GM18499 (cell line): Measurements from ENCODE around the gene MAPK8IP1.
A peak's percentile ranks its signal among the peaks of the same experiment; 100 is the strongest.
"Not testable (repeated sequence)": the region's sequence is repeated elsewhere in the genome, so short reads cannot be mapped to it uniquely, and the experiment has no call there.

Experiments
- ATAC-seq: cut with Tn5 transposase; IDR thresholded peaks from one replicate; pipeline ENCODE4 v1.9.1; 2021; ENCODE audit warnings: moderate number of reproducible peaks; ENCODE audit not compliant: insufficient read depth, unreplicated experiment

MAPK8IP1 gene

GRCh38 chr11:45905576-45905975 is 20.1 kb downstream of the MAPK8IP1 start:
- ATAC-seq: not testable (repeated sequence)

GRCh38 chr11:45906096-45906682 is 20.7 kb downstream of the MAPK8IP1 start:
- no peak for ATAC-seq

- ATAC-seq: no peak
Measured at GRCh38 chr11:45906965-45907611, 21.6 kb downstream of the MAPK8IP1 start, which contains the start of gene FREY1. Gene FREY1 (minus strand): TSS chr11:45907271. CDS start chr11:45907245, 26 bp downstream.

GRCh38 chr11:45907911-45908370 is 22.5 kb downstream of the MAPK8IP1 start:
- no peak for ATAC-seq

GRCh38 chr11:45909594-45910475 is 24.4 kb downstream of the MAPK8IP1 start:
- ATAC-seq: no peak

GRCh38 chr11:45910623-45911022 is 25.2 kb downstream of the MAPK8IP1 start:
- no peak for ATAC-seq

- no peak for ATAC-seq
Measured at GRCh38 chr11:45913514-45913913, 28.1 kb downstream of the MAPK8IP1 start.

- no peak for ATAC-seq
Measured at GRCh38 chr11:45913942-45914635, 28.6 kb downstream of the MAPK8IP1 start.

- ATAC-seq: no peak
Measured at GRCh38 chr11:45915446-45915845, 30.0 kb downstream of the MAPK8IP1 start.

- ATAC-seq: no peak
Measured at GRCh38 chr11:45917286-45917622, 31.8 kb downstream of the MAPK8IP1 start.

GRCh38 chr11:45917623-45918330 is 32.3 kb downstream of the MAPK8IP1 start, which contains the start of gene PEX16:
Gene PEX16 (minus strand): TSS chr11:45917877. CDS start chr11:45917811, 66 bp downstream.
- peak; percentile 91 for ATAC-seq

GRCh38 chr11:45918331-45918941 is 33.0 kb downstream of the MAPK8IP1 start:
- no peak for ATAC-seq

- no peak for ATAC-seq
Measured at GRCh38 chr11:45918962-45919675, 33.7 kb downstream of the MAPK8IP1 start.

GRCh38 chr11:45919806-45920530 is 34.5 kb downstream of the MAPK8IP1 start:
- no peak for ATAC-seq

- ATAC-seq: no peak
Measured at GRCh38 chr11:45920531-45921477, 35.4 kb downstream of the MAPK8IP1 start.

GRCh38 chr11:45921561-45922424 is 36.3 kb downstream of the MAPK8IP1 start:
- no peak for ATAC-seq
